ENCODE measurements around the gene LCLAT1.

Gene LCLAT1

GRCh38 chr2:30686000-30686399 is 239.0 kb downstream of the LCLAT1 start:
- TF ChIP-seq GATA3 (IDR thresholded peaks at IDR 0.05; ENCODE audit: low read depth, low read length), result no peak
- no peak for TF ChIP-seq GATA2 (IDR thresholded peaks at IDR 0.05; ENCODE audit: low read depth, low read length)

- TF ChIP-seq GATA2 (IDR thresholded peaks at IDR 0.05; ENCODE audit: low read depth, low read length) (no peak), GATA3 (IDR thresholded peaks at IDR 0.05; ENCODE audit: low read depth, low read length) (no peak)
Measured at GRCh38 chr2:30686669-30687068, 239.6 kb downstream of the LCLAT1 start.

- TF ChIP-seq GATA2 (IDR thresholded peaks at IDR 0.05; ENCODE audit: low read depth, low read length), result no peak
Measured at GRCh38 chr2:30688956-30689401, 241.9 kb downstream of the LCLAT1 start.

- TF ChIP-seq GATA3 (IDR thresholded peaks at IDR 0.05; ENCODE audit: low read depth, low read length) (no peak), GATA2 (IDR thresholded peaks at IDR 0.05; ENCODE audit: low read depth, low read length) (no peak)
Measured at GRCh38 chr2:30689496-30690125, 242.6 kb downstream of the LCLAT1 start.

GRCh38 chr2:30690126-30690561 is 243.1 kb downstream of the LCLAT1 start:
- TF ChIP-seq GATA2 (IDR thresholded peaks at IDR 0.05; ENCODE audit: low read depth, low read length), result no peak
- no peak for TF ChIP-seq GATA3 (IDR thresholded peaks at IDR 0.05; ENCODE audit: low read depth, low read length)

- TF ChIP-seq GATA3 (IDR thresholded peaks at IDR 0.05; ENCODE audit: low read depth, low read length) (no peak), GATA2 (IDR thresholded peaks at IDR 0.05; ENCODE audit: low read depth, low read length) (no peak)
Measured at GRCh38 chr2:30691091-30691947, 244.3 kb downstream of the LCLAT1 start.

- TF ChIP-seq GATA3 (IDR thresholded peaks at IDR 0.05; ENCODE audit: low read depth, low read length) (no peak), GATA2 (IDR thresholded peaks at IDR 0.05; ENCODE audit: low read depth, low read length) (no peak)
Measured at GRCh38 chr2:30691948-30692828, 245.1 kb downstream of the LCLAT1 start.

- TF ChIP-seq GATA2 (IDR thresholded peaks at IDR 0.05; ENCODE audit: low read depth, low read length) (no peak), GATA3 (IDR thresholded peaks at IDR 0.05; ENCODE audit: low read depth, low read length) (no peak)
Measured at GRCh38 chr2:30692829-30693275, 245.8 kb downstream of the LCLAT1 start.

All from SH-SY5Y (cell line).